GM18517 (cell line): Measurements from ENCODE around the gene FEV.
"Not testable (repeated sequence)": the region's sequence is repeated elsewhere in the genome, so short reads cannot be mapped to it uniquely, and the experiment has no call there.

Experiments used
- ATAC-seq: cut with Tn5 transposase; IDR thresholded peaks from one replicate; pipeline ENCODE4 v1.9.1; 2021; ENCODE audit warnings: mild to moderate bottlenecking, moderate library complexity; ENCODE audit not compliant: unreplicated experiment

FEV gene

DNA sequence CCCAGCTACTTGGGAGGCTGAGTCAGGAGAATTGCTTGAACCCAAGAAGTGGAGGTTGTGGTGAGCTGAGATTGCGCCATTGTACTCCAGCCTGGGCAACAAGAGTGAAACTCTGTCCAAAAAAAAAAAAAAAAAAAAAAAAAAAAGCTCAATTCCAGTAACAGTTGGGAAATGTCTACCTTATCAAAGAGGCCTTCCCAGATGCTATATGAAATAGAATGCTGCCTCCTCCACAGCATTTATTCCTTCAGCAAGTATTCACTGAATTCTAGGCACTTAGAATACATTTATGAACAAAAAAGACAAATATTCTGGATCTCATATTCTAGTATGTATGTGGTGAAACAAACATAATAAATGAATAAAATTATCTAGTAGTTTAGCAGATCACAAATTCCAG lies 38.4 kb downstream of the FEV start:
- no peak for ATAC-seq

DNA sequence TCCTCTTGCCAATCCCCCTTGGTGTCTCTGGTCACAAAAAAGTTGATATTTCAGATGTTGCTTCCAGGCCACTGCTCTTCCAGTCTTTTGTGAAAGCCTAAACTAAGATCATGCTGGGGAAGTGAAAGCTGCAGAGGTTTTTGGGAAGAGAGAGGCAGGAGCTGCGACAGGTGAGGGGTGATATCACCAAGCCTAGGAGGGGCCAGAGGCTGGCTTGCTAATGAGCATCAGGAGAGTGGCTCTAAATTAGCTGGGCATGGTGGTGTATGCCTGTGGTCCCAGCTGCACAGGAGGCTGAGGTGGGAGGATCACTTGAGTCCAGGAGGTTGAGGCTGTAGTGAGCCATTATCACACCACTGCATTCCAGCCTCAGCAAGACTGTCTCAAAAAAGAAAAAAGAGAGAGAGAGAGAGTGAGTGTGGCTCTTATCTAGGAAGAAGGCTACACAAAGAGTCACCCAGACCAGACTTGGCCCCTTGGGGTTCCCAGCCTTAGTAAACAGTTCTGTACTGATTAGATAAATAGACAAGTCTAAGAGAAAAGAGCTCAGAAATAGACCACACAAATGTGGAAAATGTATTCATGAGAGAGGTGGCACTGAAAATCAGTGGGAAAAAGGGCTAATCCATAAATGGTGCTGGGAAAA lies 40.1 kb downstream of the FEV start:
- no peak for ATAC-seq

DNA sequence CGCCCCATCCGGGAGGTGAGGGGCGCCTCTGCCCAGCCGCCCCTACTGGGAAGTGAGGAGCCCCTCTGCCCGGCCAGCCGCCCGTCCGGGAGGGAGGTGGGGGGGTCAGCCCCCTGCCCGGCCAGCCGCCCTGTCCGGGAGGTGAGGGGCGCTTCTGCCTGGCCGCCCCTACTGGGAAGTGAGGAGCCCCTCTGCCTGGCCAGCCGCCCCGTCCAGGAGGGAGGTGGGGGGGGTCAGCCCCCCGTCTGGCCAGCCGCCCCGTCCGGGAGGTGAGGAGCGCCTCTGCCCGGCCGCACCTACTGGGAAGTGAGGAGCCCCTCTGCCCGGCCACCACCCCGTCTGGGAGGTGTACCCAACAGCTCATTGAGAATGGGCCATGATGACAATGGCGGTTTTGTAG lies 53.2 kb downstream of the FEV start:
- not testable (repeated sequence) for ATAC-seq
